IMR-90 (cell line): Measurements from ENCODE around the gene GRK2. TPM values are rescaled to one million over a fixed set of nuclear protein-coding genes. Genes with fewer than 3 reads are reported as not detected.

Experiments
- ATAC-seq: fragments of 200-7000 bp; cut with Tn5 transposase; 2 replicates; pipeline ENCODE4 v1.9.1; 2020; ENCODE audit warnings: low read depth, mild to moderate bottlenecking, moderate library complexity
- BruUV-seq: library from RNA; stranded (reverse); fragments of 400-500 nt; replicated peaks from 2 replicates; lab custom pipeline; 2021; lab: Mats Ljungman, UMichigan
- CTCF ChIA-PET: fragments of 300-600 bp; formaldehyde crosslinking; extraction: SDS; loops from one replicate; lab custom pipeline; 2021; ENCODE audit warnings: antibody characterized with exemption; lab: Yijun Ruan, JAX
- POLR2A ChIA-PET: fragments of 300-600 bp; sonication (Branson Sonifier 250); formaldehyde crosslinking; loops from one replicate; lab custom pipeline; 2022; ENCODE audit warnings: antibody characterized with exemption; ENCODE audit not compliant: unreplicated experiment; lab: Charles Lee
- DNase-seq: peaks from one replicate; pipeline ENCODE4 v3.0.0; 2013
- H2AFZ ChIP-seq: replicated peaks from 2 replicates; pipeline ENCODE3; 2013; ENCODE audit warnings: low read length, mild to moderate bottlenecking; ENCODE audit not compliant: poor library complexity
- H2AK5ac ChIP-seq: 2 replicates; pipeline ENCODE4 v1.6.1; 2013; ENCODE audit warnings: low read depth, low read length, inconsistent platforms
- H2AK9ac ChIP-seq: replicated peaks from 2 replicates; pipeline ENCODE3; 2013; ENCODE audit warnings: mild to moderate bottlenecking, low read depth, low read length, moderate library complexity; ENCODE audit not compliant: poor library complexity
- H2BK120ac ChIP-seq: 2 replicates; pipeline ENCODE4 v1.6.1; 2013; ENCODE audit warnings: low read depth, low read length, inconsistent platforms
- H2BK15ac ChIP-seq: 3 replicates; pipeline ENCODE4 v1.6.1; 2013; ENCODE audit warnings: low read depth, low read length, inconsistent platforms
- H2BK20ac ChIP-seq: 2 replicates; pipeline ENCODE4 v1.6.1; 2013; ENCODE audit warnings: low read depth, mild to moderate bottlenecking, inconsistent platforms, low read length, moderate library complexity
- H2BK5ac ChIP-seq: 2 replicates; pipeline ENCODE4 v1.6.1; 2013; ENCODE audit warnings: mild to moderate bottlenecking, low read depth, low read length, inconsistent platforms; ENCODE audit not compliant: poor library complexity, severe bottlenecking
- H3K14ac ChIP-seq: replicated peaks from 2 replicates; pipeline ENCODE4 v1.6.1; 2013; ENCODE audit warnings: low read depth, low read length, inconsistent platforms
- H3K18ac ChIP-seq: 2 replicates; pipeline ENCODE4 v1.6.1; 2013; ENCODE audit warnings: low read depth, low read length, control low read depth
- H3K23ac ChIP-seq: 2 replicates; pipeline ENCODE4 v1.6.1; 2013; ENCODE audit warnings: low read depth, low read length, inconsistent platforms
- H3K27ac ChIP-seq: 2 replicates; pipeline ENCODE4 v1.5.1; 2013; ENCODE audit warnings: mild to moderate bottlenecking, control low read depth, low read length; ENCODE audit not compliant: insufficient read depth
- H3K27me3 ChIP-seq: 2 replicates; pipeline ENCODE4 v1.6.1; 2013; ENCODE audit warnings: low read length; ENCODE audit not compliant: control insufficient read depth, insufficient read depth
- H3K36me3 ChIP-seq: 2 replicates; pipeline ENCODE4 v1.6.1; 2013; ENCODE audit warnings: low read length, mixed read lengths; ENCODE audit not compliant: control insufficient read depth, insufficient read depth
- H3K4ac ChIP-seq: 2 replicates; pipeline ENCODE4 v1.6.1; 2013; ENCODE audit warnings: low read depth, low read length, inconsistent platforms
- H3K4me1 ChIP-seq: 2 replicates; pipeline ENCODE4 v1.6.1; 2013; ENCODE audit warnings: low read length, mixed read lengths; ENCODE audit not compliant: control insufficient read depth, insufficient read depth
- H3K4me2 ChIP-seq: 2 replicates; pipeline ENCODE4 v1.6.1; 2013; ENCODE audit warnings: low read depth, mild to moderate bottlenecking, control low read depth, low read length, moderate library complexity
- H3K4me3 ChIP-seq: 2 replicates; pipeline ENCODE4 v1.5.1; 2013; ENCODE audit warnings: low read depth, mild to moderate bottlenecking, control low read depth, low read length, moderate library complexity; ENCODE audit not compliant: insufficient read depth
- H3K56ac ChIP-seq: 2 replicates; pipeline ENCODE4 v1.6.1; 2013; ENCODE audit warnings: low read length, inconsistent platforms; ENCODE audit not compliant: insufficient read depth; ENCODE audit errors: extremely low read depth
- H3K79me1 ChIP-seq, 2 experiments: 2 replicates each; pipeline ENCODE4 v1.6.1; 2013; ENCODE audit warnings: low read length in 2 of 2, inconsistent platforms in 1 of 2, low read depth in 1 of 2
- H3K9ac ChIP-seq: 2 replicates; pipeline ENCODE4 v1.6.1; 2013; ENCODE audit warnings: low read depth, low read length, control low read depth
- H3K9me1 ChIP-seq: 2 replicates; pipeline ENCODE4 v1.6.1; 2013; ENCODE audit warnings: low read length, inconsistent platforms; ENCODE audit not compliant: insufficient read depth
- H3K9me3 ChIP-seq: 2 replicates; pipeline ENCODE4 v1.6.1; 2013; ENCODE audit warnings: low read length; ENCODE audit not compliant: control insufficient read depth, insufficient read depth
- H4K20me1 ChIP-seq: 2 replicates; pipeline ENCODE4 v1.6.1; 2013; ENCODE audit warnings: low read length, inconsistent platforms; ENCODE audit not compliant: insufficient read depth
- H4K5ac ChIP-seq: 2 replicates; pipeline ENCODE4 v1.6.1; 2013; ENCODE audit warnings: mild to moderate bottlenecking, low read depth, low read length, control low read depth
- H4K8ac ChIP-seq, 2 experiments: 2 replicates each; pipeline ENCODE4 v1.6.1; 2013; ENCODE audit warnings: low read depth in 2 of 2, low read length in 2 of 2, control low read depth in 1 of 2, inconsistent platforms in 1 of 2
- H4K91ac ChIP-seq: 2 replicates; pipeline ENCODE4 v1.6.1; 2013; ENCODE audit warnings: low read depth, low read length, inconsistent platforms; ENCODE audit not compliant: insufficient read depth
- BHLHE40 ChIP-seq: fragments of 150-350 bp; IDR thresholded peaks from 2 replicates; pipeline ENCODE4 v1.6.1; 2016; ENCODE audit warnings: mild to moderate bottlenecking, low read depth, low read length
- CEBPB ChIP-seq: IDR thresholded peaks from 2 replicates; pipeline ENCODE4 v1.6.1; 2012; ENCODE audit warnings: low read depth, low read length, improper control_type of control experiment
- CHD1 ChIP-seq: IDR thresholded peaks from 2 replicates; pipeline ENCODE4 v1.6.1; 2012; ENCODE audit warnings: low read depth, low read length, improper control_type of control experiment
- ELK1 ChIP-seq: fragments of 150-350 bp; IDR thresholded peaks from 2 replicates; pipeline ENCODE4 v1.6.1; 2016; ENCODE audit warnings: low read depth, mild to moderate bottlenecking, low read length, moderate library complexity, borderline replicate concordance
- FOS ChIP-seq: fragments of 150-350 bp; IDR thresholded peaks from 2 replicates; pipeline ENCODE4 v1.6.1; 2016; ENCODE audit warnings: low read depth, low read length
- MAFK ChIP-seq: IDR thresholded peaks from 2 replicates; pipeline ENCODE4 v1.6.1; 2012; ENCODE audit warnings: low read depth, low read length, improper control_type of control experiment
- MAZ ChIP-seq: IDR thresholded peaks from 2 replicates; pipeline ENCODE4 v1.6.1; 2012; ENCODE audit warnings: low read depth, mild to moderate bottlenecking, low read length, improper control_type of control experiment, moderate library complexity, borderline replicate concordance
- MXI1 ChIP-seq: IDR thresholded peaks from 2 replicates; pipeline ENCODE4 v1.6.1; 2012; ENCODE audit warnings: low read depth, mild to moderate bottlenecking, low read length, moderate library complexity, borderline replicate concordance
- NFE2L2 ChIP-seq: fragments of 150-350 bp; IDR thresholded peaks from 2 replicates; pipeline ENCODE4 v1.6.1; 2016; ENCODE audit warnings: low read depth, mild to moderate bottlenecking, low read length
- POLR2A ChIP-seq: IDR thresholded peaks from 2 replicates; pipeline ENCODE4 v1.6.1; 2012; ENCODE audit warnings: mild to moderate bottlenecking, low read depth, low read length
- RAD21 ChIP-seq: IDR thresholded peaks from 2 replicates; pipeline ENCODE4 v1.6.1; 2012; ENCODE audit warnings: low read length, improper control_type of control experiment
- RCOR1 ChIP-seq: IDR thresholded peaks from 2 replicates; pipeline ENCODE4 v1.6.1; 2012; ENCODE audit warnings: mild to moderate bottlenecking, low read length, improper control_type of control experiment; ENCODE audit not compliant: insufficient replicate concordance
- RFX5 ChIP-seq: IDR thresholded peaks from 2 replicates; pipeline ENCODE4 v1.8.0; 2012; ENCODE audit warnings: low read depth, mild to moderate bottlenecking, low read length, moderate library complexity
- SMC3 ChIP-seq: fragments of 150-350 bp; IDR thresholded peaks from 2 replicates; pipeline ENCODE4 v1.6.1; 2016; ENCODE audit warnings: low read depth, mild to moderate bottlenecking, antibody characterized with exemption, low read length, moderate library complexity
- WGBS, 2 experiments: methylation state at CpG; one replicate each; pipeline versions ENCODE4 v1.1.5 to v1.1.7; 2013; ENCODE audit warnings: missing lambda C conversion rate in 2 of 2; ENCODE audit not compliant: insufficient read length in 1 of 2; ENCODE audit errors: extremely low coverage in 2 of 2; 5-methylcytosine and 5-hydroxymethylcytosine counted together
- dilution Hi-C: fragments of 300-500 bp; cut with HindIII; formaldehyde crosslinking; loops from one replicate; pipeline ENCODE4 v1.14.3; 2018; ENCODE audit warnings: low sequenced_read_pairs; ENCODE audit not compliant: unreplicated experiment
- in situ Hi-C: fragments of 300-500 bp; cut with MboI; formaldehyde crosslinking; loops from 3 replicates; pipeline ENCODE4 v1.14.3; 2019; ENCODE audit warnings: low sequenced_read_pairs, inconsistent platforms, mixed read lengths
- intact Hi-C: fragments of 100-400 bp; cut with micrococcal nuclease; formaldehyde crosslinking; loops from 2 replicates; pipeline ENCODE4 v1.10.0; 2022
- polyA plus RNA-seq, 3 experiments: library from polyadenylated mRNA; depleted of rRNA; stranded (reverse); fragments of >200 nt; gene quantifications; 2 replicates each; pipeline ENCODE4 v1.2.3, GENCODE V29; 2012; ENCODE audit warnings: low replicate concordance in 1 of 3
- total RNA-seq: library from RNA; depleted of rRNA; stranded (reverse); fragments of >200 nt; gene quantifications from 2 replicates; pipeline ENCODE4 v1.2.3, GENCODE V29; 2012
- TF ChIP-seq, protein P1 (sequence below): conservative IDR thresholded peaks from 2 replicates; pipeline ENCODE4 v1.5.1; 2012; ENCODE audit warnings: mild to moderate bottlenecking, low read depth, low read length, improper control_type of control experiment

The GRK2 gene
- total and polyA plus RNA-seq, 2 of the 4 experiments (the other 2 are of a cell fraction), result 26.7 to 41.8 TPM

DNA sequence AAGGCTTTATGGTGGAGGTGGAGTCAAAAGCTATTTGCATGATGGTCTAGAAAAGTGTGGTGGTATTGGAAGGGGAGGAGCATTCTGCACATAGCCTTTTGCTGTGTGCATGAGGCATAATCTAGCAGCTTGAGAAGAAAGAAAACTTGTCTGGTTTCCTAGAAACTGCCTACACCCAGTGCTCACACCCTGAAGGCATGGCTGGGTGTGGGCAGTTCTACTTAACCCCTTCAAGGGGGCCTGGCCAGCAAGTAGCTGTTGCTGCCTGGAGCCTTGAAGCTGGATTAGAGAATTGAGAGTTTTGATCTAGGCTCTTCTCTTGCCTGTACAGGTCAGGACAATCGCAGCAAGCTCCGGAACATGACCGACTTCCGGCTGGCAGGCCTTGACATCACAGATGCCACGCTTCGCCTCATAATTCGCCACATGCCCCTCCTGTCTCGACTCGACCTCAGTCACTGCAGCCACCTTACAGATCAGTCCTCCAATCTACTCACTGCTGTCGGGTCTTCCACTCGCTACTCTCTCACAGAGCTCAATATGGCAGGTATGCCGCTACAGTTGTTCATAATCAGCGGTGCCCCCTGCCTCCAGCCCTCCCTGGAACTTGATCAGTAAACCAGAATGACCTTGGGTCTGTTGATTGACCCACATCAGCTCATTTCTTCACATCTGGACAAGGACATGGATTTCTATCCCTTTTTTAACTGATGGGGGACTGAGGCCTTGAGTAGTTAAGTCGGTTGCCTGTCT, 12.2 kb upstream of the GRK2 start (continued):
- no peak for TF ChIP-seq RAD21

DNA sequence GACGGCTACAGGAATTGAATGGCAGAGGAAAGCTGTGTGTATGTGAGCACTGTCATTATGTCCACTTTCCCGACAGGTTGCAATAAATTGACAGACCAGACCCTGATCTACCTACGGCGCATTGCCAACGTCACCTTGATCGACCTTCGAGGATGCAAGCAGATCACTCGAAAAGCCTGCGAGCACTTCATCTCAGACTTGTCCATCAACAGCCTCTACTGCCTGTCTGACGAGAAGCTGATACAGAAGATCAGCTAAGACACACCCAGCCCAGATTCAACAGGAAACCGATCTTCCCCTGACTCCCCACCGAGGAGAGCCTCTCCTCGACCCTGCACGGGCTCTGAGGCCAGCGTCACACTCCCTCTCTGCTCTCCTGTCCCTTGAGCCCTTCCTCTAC, 11.5 kb upstream of the GRK2 start:
- H3K9me1 ChIP-seq, result no peaks in the 10 kb centered on the region
- H3K23ac ChIP-seq, result no peak overlapping the region
- ChIA-PET CTCF (no interaction called here), POLR2A (no interaction called here)
- H3K4ac ChIP-seq, result no peak overlapping the region
- no peak overlapping the region for H4K5ac ChIP-seq
- no peak overlapping the region for H3K14ac ChIP-seq
- no peak overlapping the region for H4K91ac ChIP-seq
- BruUV-seq, result no TSS peak
- no peak overlapping the region for H3K4me2 ChIP-seq
- no peak for DNase-seq
- no peak overlapping the region for H2BK20ac ChIP-seq
- no peak overlapping the region for H2BK15ac ChIP-seq
- no peak overlapping the region for H4K8ac ChIP-seq
- H2AK9ac ChIP-seq, result no peak overlapping the region
- dilution Hi-C loops (no loop called here), in situ Hi-C loops (no loop called here), intact Hi-C loops (no loop called here)
- H3K27me3 ChIP-seq, result no peaks in the 10 kb centered on the region
- H3K9ac ChIP-seq, result no peak overlapping the region
- no peak overlapping the region for H2AK5ac ChIP-seq
- H3K36me3 ChIP-seq, result peaks cover 65% of the 10 kb centered on the region
- no peak overlapping the region for H3K18ac ChIP-seq
- no peak overlapping the region for H3K56ac ChIP-seq
- H3K27ac ChIP-seq, result no peak overlapping the region
- no peak for ATAC-seq
- no peak overlapping the region for H2BK120ac ChIP-seq
- no peak overlapping the region for H3K4me3 ChIP-seq
- no peaks in the 10 kb centered on the region for H3K4me1 ChIP-seq
- peaks cover 26 to 36% of the 10 kb centered on the region in 2 experiments for H3K79me1 ChIP-seq
- no peak overlapping the region for H2AFZ ChIP-seq
- WGBS, 2 experiments, result 91% methylated on average over 1 of the region's 15 CpGs; no CpG with 5 or more reads in 1 of the 2 experiments
- H3K9me3 ChIP-seq, result no peaks in the 10 kb centered on the region
- no peaks in the 10 kb centered on the region; the same call in 1 of the 2 replicates for H4K20me1 ChIP-seq
- H2BK5ac ChIP-seq, result no peak overlapping the region
- TF ChIP-seq MAZ, result no peak
- no peak for TF ChIP-seq RFX5
- TF ChIP-seq POLR2A, result no peak
- no peak for TF ChIP-seq CEBPB
- no peak for TF ChIP-seq RAD21
- TF ChIP-seq MAFK, result no peak
- TF ChIP-seq MXI1, result no peak
- TF ChIP-seq BHLHE40, result no peak
- TF ChIP-seq FOS, result no peak
- no peak for TF ChIP-seq NFE2L2
- TF ChIP-seq CHD1, result no peak
- TF ChIP-seq, protein P1, sequence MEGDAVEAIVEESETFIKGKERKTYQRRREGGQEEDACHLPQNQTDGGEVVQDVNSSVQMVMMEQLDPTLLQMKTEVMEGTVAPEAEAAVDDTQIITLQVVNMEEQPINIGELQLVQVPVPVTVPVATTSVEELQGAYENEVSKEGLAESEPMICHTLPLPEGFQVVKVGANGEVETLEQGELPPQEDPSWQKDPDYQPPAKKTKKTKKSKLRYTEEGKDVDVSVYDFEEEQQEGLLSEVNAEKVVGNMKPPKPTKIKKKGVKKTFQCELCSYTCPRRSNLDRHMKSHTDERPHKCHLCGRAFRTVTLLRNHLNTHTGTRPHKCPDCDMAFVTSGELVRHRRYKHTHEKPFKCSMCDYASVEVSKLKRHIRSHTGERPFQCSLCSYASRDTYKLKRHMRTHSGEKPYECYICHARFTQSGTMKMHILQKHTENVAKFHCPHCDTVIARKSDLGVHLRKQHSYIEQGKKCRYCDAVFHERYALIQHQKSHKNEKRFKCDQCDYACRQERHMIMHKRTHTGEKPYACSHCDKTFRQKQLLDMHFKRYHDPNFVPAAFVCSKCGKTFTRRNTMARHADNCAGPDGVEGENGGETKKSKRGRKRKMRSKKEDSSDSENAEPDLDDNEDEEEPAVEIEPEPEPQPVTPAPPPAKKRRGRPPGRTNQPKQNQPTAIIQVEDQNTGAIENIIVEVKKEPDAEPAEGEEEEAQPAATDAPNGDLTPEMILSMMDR, result no peak
- no peak for TF ChIP-seq ELK1
- no peak for TF ChIP-seq RCOR1
- TF ChIP-seq SMC3, result no peak
